SU-DHL-6 (cell line): ENCODE data around the gene GPR142.

Source experiments
- H2AFZ ChIP-seq: fragments of 200-600 bp; sonication (generic); 2 replicates; pipeline ENCODE4 v1.6.1; 2014; ENCODE audit warnings: low read depth, mild to moderate bottlenecking, moderate library complexity, mixed read lengths, antibody characterized with exemption, low read length; ENCODE audit not compliant: severe bottlenecking
- H3F3A ChIP-seq: fragments of 200-600 bp; shearing (Covaris generic); 2 replicates; pipeline ENCODE4 v1.6.0; 2016; ENCODE audit warnings: antibody characterized with exemption, mild to moderate bottlenecking; ENCODE audit not compliant: insufficient read depth
- H3K27ac ChIP-seq: fragments of 200-600 bp; sonication (generic); 2 replicates; pipeline ENCODE4 v1.5.1; 2016; ENCODE audit warnings: low read depth, mild to moderate bottlenecking, low read length, moderate library complexity, mixed read lengths
- H3K27me3 ChIP-seq: fragments of 200-600 bp; sonication (generic), shearing (Covaris generic); 2 replicates; pipeline ENCODE4 v1.6.0; 2014; ENCODE audit warnings: mild to moderate bottlenecking, low read length
- H3K36me3 ChIP-seq: fragments of 200-600 bp; sonication (generic); 2 replicates; pipeline ENCODE4 v1.6.1; 2014; ENCODE audit warnings: mild to moderate bottlenecking, low read length, mixed read lengths
- H3K4me2 ChIP-seq: fragments of 300-600, 200-600 bp; shearing (Covaris generic), sonication (generic); 2 replicates; pipeline ENCODE4 v1.6.0; 2014; ENCODE audit warnings: low read length, low read depth, mild to moderate bottlenecking; ENCODE audit not compliant: poor library complexity, severe bottlenecking
- H3K4me3 ChIP-seq: fragments of 200-600 bp; sonication (generic); 2 replicates; pipeline ENCODE4 v1.5.1; 2014; ENCODE audit warnings: antibody characterized with exemption, low read length, mild to moderate bottlenecking, mixed read lengths; ENCODE audit not compliant: insufficient read depth, poor library complexity, severe bottlenecking
- H3K79me2 ChIP-seq: fragments of 200-600 bp; sonication (generic); 2 replicates; pipeline ENCODE4 v1.6.1; 2014; ENCODE audit warnings: mild to moderate bottlenecking, low read length, moderate library complexity; ENCODE audit not compliant: insufficient read depth
- H3K9ac ChIP-seq: fragments of 200-600 bp; sonication (generic); 2 replicates; pipeline ENCODE4 v1.7.0; 2014; ENCODE audit warnings: mild to moderate bottlenecking, low read length
- H3K9me2 ChIP-seq: fragments of 200-600 bp; sonication (generic); replicated peaks from 2 replicates; pipeline ENCODE4 v1.6.1; 2014; ENCODE audit warnings: low read length; ENCODE audit not compliant: insufficient read depth
- H3K9me3 ChIP-seq: fragments of 200-600 bp; sonication (generic); 2 replicates; pipeline ENCODE4 v1.6.1; 2014; ENCODE audit warnings: low read length, mixed read lengths; ENCODE audit not compliant: insufficient read depth
- H4K20me1 ChIP-seq: fragments of 200-600 bp; sonication (generic); 2 replicates; pipeline ENCODE4 v1.6.1; 2014; ENCODE audit warnings: low read depth, mild to moderate bottlenecking, antibody characterized with exemption, low read length, moderate library complexity, mixed read lengths
- EZH2phosphoT487 ChIP-seq: fragments of 200-600 bp; sonication (generic), shearing (Covaris generic); conservative IDR thresholded peaks from 2 replicates; pipeline ENCODE4 v1.6.1; 2018; ENCODE audit warnings: mild to moderate bottlenecking, antibody characterized with exemption, low read length, moderate library complexity, mixed read lengths
- TF ChIP-seq, protein P1 (sequence below): fragments of 200-600 bp; sonication (generic); IDR thresholded peaks from one replicate; pipeline ENCODE4 v1.5.1; 2017; ENCODE audit warnings: antibody characterized with exemption, mild to moderate bottlenecking, low read length, moderate library complexity; ENCODE audit not compliant: insufficient read depth, poor library complexity, severe bottlenecking

The GPR142 gene

GRCh38 chr17:74356646-74357465, 10.4 kb upstream of the GPR142 start:
- TF ChIP-seq EZH2phosphoT487, result no peak
- TF ChIP-seq, protein P1, sequence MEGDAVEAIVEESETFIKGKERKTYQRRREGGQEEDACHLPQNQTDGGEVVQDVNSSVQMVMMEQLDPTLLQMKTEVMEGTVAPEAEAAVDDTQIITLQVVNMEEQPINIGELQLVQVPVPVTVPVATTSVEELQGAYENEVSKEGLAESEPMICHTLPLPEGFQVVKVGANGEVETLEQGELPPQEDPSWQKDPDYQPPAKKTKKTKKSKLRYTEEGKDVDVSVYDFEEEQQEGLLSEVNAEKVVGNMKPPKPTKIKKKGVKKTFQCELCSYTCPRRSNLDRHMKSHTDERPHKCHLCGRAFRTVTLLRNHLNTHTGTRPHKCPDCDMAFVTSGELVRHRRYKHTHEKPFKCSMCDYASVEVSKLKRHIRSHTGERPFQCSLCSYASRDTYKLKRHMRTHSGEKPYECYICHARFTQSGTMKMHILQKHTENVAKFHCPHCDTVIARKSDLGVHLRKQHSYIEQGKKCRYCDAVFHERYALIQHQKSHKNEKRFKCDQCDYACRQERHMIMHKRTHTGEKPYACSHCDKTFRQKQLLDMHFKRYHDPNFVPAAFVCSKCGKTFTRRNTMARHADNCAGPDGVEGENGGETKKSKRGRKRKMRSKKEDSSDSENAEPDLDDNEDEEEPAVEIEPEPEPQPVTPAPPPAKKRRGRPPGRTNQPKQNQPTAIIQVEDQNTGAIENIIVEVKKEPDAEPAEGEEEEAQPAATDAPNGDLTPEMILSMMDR, result no peak
- Histone ChIP-seq H3K27me3 (no peaks in the 10 kb centered on the region), H3K36me3 (no peaks in the 10 kb centered on the region), H3F3A (no peaks in the 10 kb centered on the region), H3K4me2 (no peak overlapping the region), H3K9ac (no peak overlapping the region), H4K20me1 (no peaks in the 10 kb centered on the region), H3K27ac (no peak overlapping the region), H3K9me3 (no peaks in the 10 kb centered on the region), H3K9me2 (no peaks in the 10 kb centered on the region), H3K79me2 (no peaks in the 10 kb centered on the region), H2AFZ (no peak overlapping the region), H3K4me3 (no peak overlapping the region)

DNA sequence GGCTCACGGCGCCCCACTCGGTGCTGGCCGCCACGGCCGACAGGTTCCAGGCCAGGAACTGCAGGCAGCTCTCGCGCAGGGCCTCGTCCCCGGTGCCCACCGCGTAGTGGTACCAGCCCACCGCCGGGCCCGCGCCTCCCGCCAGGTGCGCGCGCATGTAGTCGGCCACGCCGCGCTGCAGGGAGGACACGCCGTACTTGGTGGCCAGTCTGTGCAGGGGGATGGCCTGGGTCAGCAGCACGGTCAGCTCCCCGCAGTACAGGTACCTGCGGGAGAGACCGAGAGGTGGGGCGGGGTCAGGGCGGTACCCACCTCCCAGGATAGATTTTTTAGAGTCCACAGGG, 9.9 kb upstream of the GPR142 start:
- no peaks in the 10 kb centered on the region for H3K79me2 ChIP-seq
- no peak overlapping the region for H2AFZ ChIP-seq
- H3K27me3 ChIP-seq, result no peaks in the 10 kb centered on the region
- no peak overlapping the region for H3K4me3 ChIP-seq
- no peaks in the 10 kb centered on the region for H4K20me1 ChIP-seq
- H3K4me2 ChIP-seq, result no peak overlapping the region
- no peaks in the 10 kb centered on the region for H3K9me2 ChIP-seq
- H3K36me3 ChIP-seq, result no peaks in the 10 kb centered on the region
- TF ChIP-seq EZH2phosphoT487, result no peak
- TF ChIP-seq, protein P1, result no peak
- H3K9me3 ChIP-seq, result no peaks in the 10 kb centered on the region
- no peaks in the 10 kb centered on the region for H3F3A ChIP-seq
- no peak overlapping the region for H3K27ac ChIP-seq
- H3K9ac ChIP-seq, result no peak overlapping the region

DNA sequence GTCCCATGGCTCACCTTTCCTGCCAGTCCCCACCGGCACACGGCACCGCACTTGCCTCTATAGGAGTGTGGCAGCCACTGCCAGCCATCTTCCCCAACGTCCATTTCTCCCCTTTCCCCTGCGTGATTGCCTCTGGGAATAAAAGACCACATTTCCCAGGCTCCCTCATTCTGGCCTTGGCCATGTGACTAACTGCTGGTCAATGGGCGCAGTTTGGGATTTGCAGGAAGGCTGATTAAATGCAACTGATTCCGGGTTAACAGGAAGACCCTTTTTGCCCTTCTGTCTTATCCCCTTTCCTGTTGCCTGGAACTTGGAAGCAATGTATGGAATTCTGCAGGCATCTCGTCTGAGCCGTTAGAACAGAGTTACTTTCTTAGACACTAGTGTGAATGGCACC, 8.6 kb upstream of the GPR142 start:
- no peaks in the 10 kb centered on the region for H3K9me3 ChIP-seq
- H3K4me2 ChIP-seq, result no peak overlapping the region
- H3K27ac ChIP-seq, result no peak overlapping the region
- no peak overlapping the region for H3K9ac ChIP-seq
- no peaks in the 10 kb centered on the region for H4K20me1 ChIP-seq
- TF ChIP-seq, protein P1, result no peak
- TF ChIP-seq EZH2phosphoT487, result no peak
- H3K9me2 ChIP-seq, result no peaks in the 10 kb centered on the region
- H2AFZ ChIP-seq, result no peak overlapping the region
- H3K79me2 ChIP-seq, result no peaks in the 10 kb centered on the region
- no peaks in the 10 kb centered on the region for H3K36me3 ChIP-seq
- no peak overlapping the region for H3K4me3 ChIP-seq
- no peaks in the 10 kb centered on the region for H3K27me3 ChIP-seq
- H3F3A ChIP-seq, result no peaks in the 10 kb centered on the region
